Ovary (tissue), 9 donors: ENCODE results near the gene LOX. TPM values are rescaled to one million over a fixed set of nuclear protein-coding genes. Genes with fewer than 3 reads are reported as not detected.

Source experiments
- DNase-seq, 5 donors: peaks; one replicate each; pipeline ENCODE4 v3.0.0-alpha.2; 2019 to 2020
- H3K27ac ChIP-seq, 2 donors: fragments of 200-600 bp; one replicate each; pipeline versions ENCODE4 v1.5.1 to v1.8.0; 2019 to 2022
- H3K27me3 ChIP-seq: fragments of 200-600 bp; one replicate; pipeline ENCODE4 v1.8.0; 2022
- H3K36me3 ChIP-seq: fragments of 200-600 bp; sonication (generic); one replicate; pipeline ENCODE4 v1.5.1; 2019
- H3K4me1 ChIP-seq: one replicate; pipeline ENCODE4 v1.8.1; 2013; ENCODE audit warnings: mild to moderate bottlenecking, moderate library complexity; ENCODE audit not compliant: insufficient read depth
- H3K4me3 ChIP-seq: fragments of 200-600 bp; sonication (generic); one replicate; pipeline ENCODE4 v1.5.1; 2017
- H3K9me3 ChIP-seq, 2 donors: fragments of 200-600 bp in 1 of 2; sonication (generic) in 1 of 2; one replicate each; pipeline versions ENCODE4 v1.5.1 to v1.8.1; 2013 to 2019; ENCODE audit warnings: mild to moderate bottlenecking in 1 of 2, moderate library complexity in 1 of 2
- EP300 ChIP-seq: sonication (generic); formaldehyde crosslinking; IDR thresholded peaks from one replicate; pipeline ENCODE4 v1.6.1; 2017; ENCODE audit warnings: antibody characterized with exemption
- POLR2A ChIP-seq: fragments of 450-650 bp; IDR thresholded peaks from one replicate; pipeline ENCODE4 v1.6.1; 2017; ENCODE audit warnings: antibody characterized with exemption, mild to moderate bottlenecking, moderate library complexity
- WGBS, 3 donors: extraction: QIAGEN DNeasy Blood & Tissue Kit in 1 of 3; methylation state at CpG; one replicate each; pipeline versions ENCODE4 v1.1.5 to v1.1.7; 2013 to 2017; 5-methylcytosine and 5-hydroxymethylcytosine counted together
- intact Hi-C, 4 donors: fragments of 100-400 bp; cut with DNase I; formaldehyde crosslinking; loops; one replicate each; pipeline versions ENCODE4 v1.11.0 to v1.15.1; 2022 to 2023
- polyA plus RNA-seq, 2 donors: library from polyadenylated mRNA; stranded (reverse); fragments of 200-250 nt in 1 of 2; fragments of 350-450 nt in 1 of 2; fragmentation: Illumina TruSeq in 1 of 2; extraction: RNeasy Lipid Tissue Mini Kit (QIAGEN cat#74804) in 1 of 2; gene quantifications; one replicate each; pipeline ENCODE4 v1.2.3, GENCODE V29; 2013 to 2014
- total RNA-seq, 7 donors: library from RNA; depleted of rRNA in 2 of 7; stranded (reverse); fragments of >200 nt in 2 of 7; fragmentation: NEBNext Ultra II Directional in 3 of 7; extraction: Animal tissue kit (Norgen Biotek cat#: 25700) in 3 of 7; gene quantifications; one replicate each; pipeline versions ENCODE4 v1.1.0 to v1.2.4, GENCODE V29; 2016 to 2023
- TF ChIP-seq, protein P1 (sequence below), 3 donors: fragments of 450-650 bp in 2 of 3; fragments of 200-600 bp in 1 of 3; IDR thresholded peaks; one replicate each; pipeline versions ENCODE4 v1.5.1 to v1.8.0; 2016 to 2022; ENCODE audit warnings: antibody characterized with exemption in 3 of 3, mild to moderate bottlenecking in 1 of 3
- donor health status: DM: no; HTN: no; CAD: no; lungs with moderate emphysema.
- donor health status: DM: no; HTN: no; CAD: no.
- donor health status: Bipolar disorder and iron deficiency.
- donor health status: DM: yes; HTN: yes; CAD: no.
- donor health status: DM: no; HTN: no; CAD: no.
- donor health status: DM: yes; HTN: yes; CAD: no.

LOX gene
- total and polyA plus RNA-seq, 9 donors, result 6.9 to 23.5 (median 10.9) TPM

DNA sequence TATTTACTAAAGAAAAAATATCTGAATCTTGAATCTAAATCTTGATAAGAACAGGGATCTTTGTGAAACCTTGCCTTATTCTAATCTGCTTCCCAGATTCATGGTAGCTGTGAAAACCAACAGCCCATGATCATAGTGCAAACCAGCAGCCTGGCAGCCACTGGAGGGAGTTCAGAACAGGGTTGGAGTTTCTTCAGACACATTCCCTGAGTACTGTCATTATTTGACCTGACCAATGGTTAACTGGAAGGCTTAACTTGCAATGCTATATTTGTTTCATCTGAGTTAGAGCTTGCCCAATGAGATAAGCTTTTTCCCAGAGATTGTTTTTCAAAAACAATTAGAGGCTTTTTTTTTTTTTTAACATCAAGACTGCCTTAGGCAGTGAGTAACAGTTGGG, 47.8 kb downstream of the LOX start:
- intact Hi-C loops, result no loop called here
- no peaks in the 10 kb centered on the region for H3K9me3 ChIP-seq
- H3K27me3 ChIP-seq, result no peaks in the 10 kb centered on the region
- H3K36me3 ChIP-seq, result no peaks in the 10 kb centered on the region
- no peak overlapping the region for H3K27ac ChIP-seq
- DNase-seq, result no peak
- no peak overlapping the region for H3K4me3 ChIP-seq
- TF ChIP-seq POLR2A (no peak), EP300 (no peak)
- TF ChIP-seq, protein P1, sequence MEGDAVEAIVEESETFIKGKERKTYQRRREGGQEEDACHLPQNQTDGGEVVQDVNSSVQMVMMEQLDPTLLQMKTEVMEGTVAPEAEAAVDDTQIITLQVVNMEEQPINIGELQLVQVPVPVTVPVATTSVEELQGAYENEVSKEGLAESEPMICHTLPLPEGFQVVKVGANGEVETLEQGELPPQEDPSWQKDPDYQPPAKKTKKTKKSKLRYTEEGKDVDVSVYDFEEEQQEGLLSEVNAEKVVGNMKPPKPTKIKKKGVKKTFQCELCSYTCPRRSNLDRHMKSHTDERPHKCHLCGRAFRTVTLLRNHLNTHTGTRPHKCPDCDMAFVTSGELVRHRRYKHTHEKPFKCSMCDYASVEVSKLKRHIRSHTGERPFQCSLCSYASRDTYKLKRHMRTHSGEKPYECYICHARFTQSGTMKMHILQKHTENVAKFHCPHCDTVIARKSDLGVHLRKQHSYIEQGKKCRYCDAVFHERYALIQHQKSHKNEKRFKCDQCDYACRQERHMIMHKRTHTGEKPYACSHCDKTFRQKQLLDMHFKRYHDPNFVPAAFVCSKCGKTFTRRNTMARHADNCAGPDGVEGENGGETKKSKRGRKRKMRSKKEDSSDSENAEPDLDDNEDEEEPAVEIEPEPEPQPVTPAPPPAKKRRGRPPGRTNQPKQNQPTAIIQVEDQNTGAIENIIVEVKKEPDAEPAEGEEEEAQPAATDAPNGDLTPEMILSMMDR (IDR thresholded peaks at IDR 0.05), result no peak
- no peaks in the 10 kb centered on the region for H3K4me1 ChIP-seq

DNA sequence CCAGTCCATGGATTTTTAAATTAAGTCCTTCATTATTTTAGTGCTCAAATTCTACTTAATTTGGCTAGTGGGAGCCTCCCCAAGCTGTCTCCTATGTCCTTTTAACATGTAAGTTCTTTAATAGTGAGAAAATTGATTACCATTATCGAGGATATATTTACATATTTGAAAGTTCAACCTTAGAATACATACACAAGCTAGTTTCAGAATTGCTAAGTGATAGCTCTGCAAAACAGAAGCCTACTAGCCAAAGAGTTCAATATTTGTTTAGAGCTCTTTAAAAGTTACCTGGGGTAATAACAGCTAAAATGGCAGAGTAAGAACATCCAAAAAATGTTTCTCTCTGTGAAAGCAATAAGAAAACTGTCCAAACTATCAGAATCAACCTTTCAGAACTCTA, 48.2 kb downstream of the LOX start:
- no peak for DNase-seq
- no peaks in the 10 kb centered on the region for H3K9me3 ChIP-seq
- no peak overlapping the region for H3K27ac ChIP-seq
- WGBS, 3 donors, result 85 to 92% (median 89%) methylated on average over 1 of the region's 1 CpG
- no peak overlapping the region for H3K4me3 ChIP-seq
- TF ChIP-seq, protein P1 (IDR thresholded peaks at IDR 0.05), result no peak
- no peak for TF ChIP-seq EP300
- TF ChIP-seq POLR2A, result no peak
- H3K27me3 ChIP-seq, result no peaks in the 10 kb centered on the region
- H3K4me1 ChIP-seq, result no peaks in the 10 kb centered on the region
- intact Hi-C loops, result no loop called here
- no peaks in the 10 kb centered on the region for H3K36me3 ChIP-seq

- no peak for TF ChIP-seq POLR2A
- TF ChIP-seq, protein P1 (IDR thresholded peaks at IDR 0.05), result no peak
- TF ChIP-seq EP300, result no peak
- no peak overlapping the region for H3K4me3 ChIP-seq
- no peaks in the 10 kb centered on the region for H3K36me3 ChIP-seq
- H3K27ac ChIP-seq, result no peak overlapping the region
- no peaks in the 10 kb centered on the region for H3K9me3 ChIP-seq
- DNase-seq, result no peak
- H3K4me1 ChIP-seq, result no peaks in the 10 kb centered on the region
- intact Hi-C loops, result no loop called here
- WGBS, 3 donors, result 96 to 100% (median 98%) methylated on average over 2 of the region's 2 CpGs
- no peaks in the 10 kb centered on the region for H3K27me3 ChIP-seq
These were observed 55.1 kb downstream of the LOX start for GRCh38 chr5:122022966-122023365.

DNA sequence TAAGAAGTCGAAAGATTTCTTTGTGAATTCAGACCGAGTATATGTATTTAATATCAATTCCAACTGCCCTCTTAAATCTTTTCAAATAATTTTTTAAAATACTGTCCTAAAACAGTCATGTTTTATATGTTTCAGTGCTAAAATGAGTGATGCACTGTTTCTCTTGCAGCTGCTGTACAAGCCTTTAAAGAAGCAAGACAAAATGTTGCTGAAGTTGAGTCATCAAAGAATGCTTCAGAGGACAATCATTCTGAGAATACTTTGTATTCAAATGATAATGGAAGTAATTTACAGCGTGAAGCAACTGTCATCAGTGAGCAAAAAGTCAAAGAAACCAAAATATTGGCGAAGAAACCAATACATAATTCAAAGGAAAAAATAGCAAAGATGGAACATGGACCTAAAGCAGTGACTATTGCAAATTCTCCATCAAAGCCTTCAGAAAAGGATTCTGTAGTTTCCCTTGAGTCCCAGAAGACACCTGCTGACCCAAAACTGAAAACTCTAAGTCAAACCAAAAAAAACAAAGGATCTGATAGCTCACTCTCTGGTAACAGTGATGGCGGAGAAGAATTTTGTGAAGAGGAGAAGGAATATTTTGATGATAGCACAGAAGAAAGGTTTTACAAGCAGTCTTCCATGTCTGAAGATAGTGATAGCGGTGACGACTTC, 58.0 kb downstream of the LOX start:
- Histone ChIP-seq H3K27ac (no peak overlapping the region), H3K4me1 (peaks cover 1% of the 10 kb centered on the region), H3K36me3 (no peaks in the 10 kb centered on the region), H3K4me3 (no peak overlapping the region), H3K9me3 (no peaks in the 10 kb centered on the region), H3K27me3 (no peaks in the 10 kb centered on the region)
- WGBS, 3 donors, result 87 to 96% (median 92%) methylated on average over 7 of the region's 7 CpGs
- no peak for DNase-seq
- no peak for TF ChIP-seq POLR2A
- intact Hi-C loops, result no loop called here

GRCh38 chr5:122015471-122015870, 62.6 kb downstream of the LOX start:
- TF ChIP-seq EP300, result no peak
- TF ChIP-seq, protein P1 (IDR thresholded peaks at IDR 0.05), result no peak
- no peak for TF ChIP-seq POLR2A
- Histone ChIP-seq H3K4me1 (peaks cover 2% of the 10 kb centered on the region), H3K36me3 (no peaks in the 10 kb centered on the region), H3K4me3 (no peak overlapping the region), H3K27ac (no peak overlapping the region), H3K27me3 (no peaks in the 10 kb centered on the region), H3K9me3 (no peaks in the 10 kb centered on the region)
- intact Hi-C loops, result no loop called here
- no peak for DNase-seq
- 67 to 71% (median 70%) methylated on average over 5 of the region's 5 CpGs for WGBS, 3 donors
